HG03280 (cell line): ENCODE results near the gene GPR132.
"Not testable (repeated sequence)": the region's sequence is repeated elsewhere in the genome, so short reads cannot be mapped to it uniquely, and the experiment has no call there.

Experiments
- ATAC-seq: cut with Tn5 transposase; IDR thresholded peaks from one replicate; pipeline ENCODE4 v1.9.1; 2021; ENCODE audit warnings: mild to moderate bottlenecking, moderate library complexity; ENCODE audit not compliant: unreplicated experiment

GPR132 gene

DNA sequence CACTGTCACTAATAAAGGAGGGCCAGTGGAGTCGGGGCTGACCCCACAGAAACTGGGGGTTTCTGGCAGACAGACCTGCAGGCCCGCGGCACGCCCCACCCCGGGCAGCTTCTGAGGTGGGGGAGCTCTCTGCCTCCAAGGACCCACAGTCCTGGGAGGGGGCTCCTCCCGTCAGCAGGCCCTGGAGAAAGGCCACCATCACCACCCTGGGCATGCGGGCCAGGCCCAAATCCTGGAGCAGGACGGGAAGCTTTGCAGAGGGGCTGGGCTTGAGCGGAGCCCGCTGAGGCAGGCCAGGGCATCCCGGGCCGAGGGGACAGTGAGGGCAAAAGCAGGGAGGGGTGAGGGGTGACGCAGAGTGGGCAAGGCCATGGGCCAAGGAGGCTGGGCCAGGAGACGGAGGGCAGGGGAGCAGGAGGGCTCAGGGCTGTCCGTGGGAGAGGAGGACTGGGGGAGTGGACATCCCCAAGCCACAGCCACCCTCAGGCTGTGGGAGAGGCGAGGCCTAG, 11.1 kb upstream of the GPR132 start:
- ATAC-seq: no peak

DNA sequence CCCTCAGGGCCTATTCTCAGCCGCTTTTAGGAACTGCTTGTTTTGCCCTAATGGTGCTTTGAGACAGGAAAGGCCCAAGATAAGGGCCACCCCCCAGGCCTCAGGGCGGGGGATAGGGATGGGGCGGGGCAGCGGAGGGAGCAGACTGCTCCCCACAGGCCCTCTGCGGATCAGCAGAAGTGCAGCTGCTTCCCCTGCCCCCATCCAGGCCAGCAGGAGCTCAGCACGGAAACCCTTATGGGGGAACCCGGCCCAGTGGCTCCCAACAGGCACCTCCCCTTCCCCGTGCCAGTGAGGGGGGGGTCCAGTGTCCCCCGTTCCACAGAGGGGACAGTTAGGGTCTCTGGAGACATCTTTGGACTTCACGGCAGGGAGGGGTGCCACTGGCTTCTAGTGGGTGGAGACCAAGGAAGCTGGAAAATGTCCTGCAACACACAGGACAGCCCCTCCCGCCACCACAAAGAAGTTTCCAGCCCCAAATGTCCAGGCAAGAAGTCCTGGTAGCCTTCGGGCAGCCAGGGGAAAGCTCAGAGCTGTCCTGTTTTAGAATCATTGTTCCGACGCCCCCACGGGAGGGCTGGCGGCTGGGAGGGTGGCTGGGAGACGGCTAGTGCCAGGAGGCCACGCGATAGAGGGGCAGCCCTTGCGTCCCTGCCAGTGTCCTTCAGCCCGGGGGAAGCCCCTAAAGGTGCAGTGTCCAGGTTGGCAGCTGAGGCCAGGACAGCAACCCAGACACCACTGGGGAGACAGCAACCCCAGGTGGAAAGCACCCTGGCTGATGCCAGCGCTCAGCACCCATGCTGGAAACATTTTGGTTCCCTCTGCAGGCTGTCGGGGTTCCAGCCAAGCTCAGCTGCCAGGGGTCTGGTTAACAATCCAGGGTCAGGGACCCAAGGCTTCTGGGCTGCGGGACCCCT, 10.4 kb upstream of the GPR132 start:
- ATAC-seq: no peak

DNA sequence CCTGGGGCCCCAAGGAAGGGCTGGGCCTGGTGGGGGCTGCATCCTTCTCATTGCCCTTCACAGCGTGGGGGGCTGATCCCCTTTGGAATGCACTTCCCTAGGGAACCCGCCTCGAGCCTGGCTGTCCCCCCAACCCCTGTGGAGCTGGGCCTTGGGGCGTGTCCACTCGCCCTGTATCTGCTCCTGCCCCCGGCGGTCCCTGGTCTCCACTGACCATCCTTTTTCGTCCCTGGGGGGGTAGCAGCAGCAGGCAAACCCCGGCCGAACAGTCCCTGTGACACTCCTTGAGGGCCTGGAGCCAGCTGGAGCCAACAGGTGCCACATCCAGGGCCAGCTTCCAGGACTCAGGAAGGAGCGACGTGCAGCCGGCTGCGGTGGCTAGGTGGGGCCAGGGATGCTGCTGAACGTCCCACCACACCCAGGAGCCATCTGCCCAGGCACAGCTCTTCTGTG, 9.4 kb upstream of the GPR132 start:
- ATAC-seq: no peak

DNA sequence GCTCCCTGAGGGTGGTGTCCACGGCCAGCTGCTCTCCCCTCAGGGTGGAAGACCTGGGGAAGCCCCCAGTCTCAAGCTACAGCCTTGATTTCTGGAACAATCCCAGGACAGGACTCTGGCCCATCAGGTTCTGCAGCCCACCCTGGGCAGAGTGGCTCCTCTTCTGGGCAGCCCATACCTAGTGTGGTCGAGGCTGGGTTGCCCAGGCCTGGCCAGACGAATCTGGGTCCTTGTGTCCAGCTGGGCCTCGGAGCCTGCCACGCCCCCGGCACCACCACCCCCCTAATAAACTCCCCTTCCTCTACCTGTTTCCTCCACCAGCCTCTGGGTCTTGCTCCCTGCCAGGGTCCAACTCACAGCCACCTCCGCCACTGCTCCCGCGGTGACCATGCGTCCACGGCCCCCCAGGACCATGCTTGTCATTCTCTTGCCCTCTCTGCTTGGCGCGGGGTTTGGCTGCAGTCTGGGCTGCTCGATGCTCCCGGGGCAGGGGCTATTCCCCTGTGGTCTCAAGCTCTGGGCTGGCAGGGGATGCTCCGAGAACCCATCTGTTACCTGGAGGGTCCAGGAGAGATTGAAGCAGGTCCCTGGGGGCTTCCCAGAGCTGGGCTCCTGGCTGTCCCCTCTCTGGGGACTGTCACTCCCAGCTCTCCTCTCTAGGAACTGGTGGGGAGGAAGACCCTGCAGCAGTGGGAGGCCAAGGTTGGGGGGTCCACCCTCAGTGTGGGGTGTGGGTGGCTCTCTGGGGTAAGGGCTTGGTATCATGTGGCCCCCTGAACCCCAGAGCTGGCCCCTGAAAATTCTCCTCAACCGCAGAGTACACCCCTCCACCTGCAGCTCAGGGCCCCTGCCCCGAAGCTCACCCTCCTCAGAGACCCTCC, 8.7 kb upstream of the GPR132 start:
- ATAC-seq: no peak

DNA sequence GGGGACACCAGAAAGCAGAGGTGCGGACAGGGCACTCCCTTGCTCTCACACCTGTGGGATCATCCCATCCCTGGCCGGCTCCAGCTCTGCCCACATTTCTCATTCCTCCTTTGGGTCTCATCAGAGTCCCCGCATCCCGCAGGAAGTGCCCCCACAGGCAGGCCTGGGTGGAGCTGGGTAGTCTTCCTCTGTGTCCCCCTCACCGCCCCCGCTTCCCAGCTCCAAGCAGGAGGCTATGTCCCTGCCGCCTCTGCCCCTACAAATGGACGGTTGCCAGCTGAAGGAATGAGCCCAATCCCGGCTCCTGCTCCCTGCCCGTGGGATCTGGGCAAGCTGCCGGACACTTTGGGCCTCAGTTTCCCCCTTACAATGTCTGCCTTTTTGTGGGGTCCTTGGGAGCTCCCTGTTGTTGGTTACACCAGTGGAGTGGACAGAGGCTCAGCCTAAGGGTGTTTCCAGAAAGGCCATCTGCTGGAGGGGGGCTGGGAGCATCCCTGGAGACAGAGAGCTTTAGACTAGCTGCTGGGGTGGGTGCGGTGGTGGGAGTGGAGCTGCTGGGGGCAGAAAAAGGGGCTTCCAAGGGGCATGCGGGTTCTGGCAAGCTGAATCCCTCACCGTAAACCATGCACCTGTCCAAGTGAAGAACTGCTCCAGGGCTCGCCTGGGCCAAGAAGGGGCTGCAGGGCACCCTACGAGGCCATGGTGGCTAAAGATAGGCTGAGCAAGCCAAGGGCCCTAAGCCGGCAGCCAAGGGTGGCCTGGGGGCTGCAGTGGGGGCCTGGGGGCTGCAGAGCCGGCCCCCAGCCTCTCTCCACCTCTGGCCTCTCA, 7.9 kb upstream of the GPR132 start:
- ATAC-seq: no peak

DNA sequence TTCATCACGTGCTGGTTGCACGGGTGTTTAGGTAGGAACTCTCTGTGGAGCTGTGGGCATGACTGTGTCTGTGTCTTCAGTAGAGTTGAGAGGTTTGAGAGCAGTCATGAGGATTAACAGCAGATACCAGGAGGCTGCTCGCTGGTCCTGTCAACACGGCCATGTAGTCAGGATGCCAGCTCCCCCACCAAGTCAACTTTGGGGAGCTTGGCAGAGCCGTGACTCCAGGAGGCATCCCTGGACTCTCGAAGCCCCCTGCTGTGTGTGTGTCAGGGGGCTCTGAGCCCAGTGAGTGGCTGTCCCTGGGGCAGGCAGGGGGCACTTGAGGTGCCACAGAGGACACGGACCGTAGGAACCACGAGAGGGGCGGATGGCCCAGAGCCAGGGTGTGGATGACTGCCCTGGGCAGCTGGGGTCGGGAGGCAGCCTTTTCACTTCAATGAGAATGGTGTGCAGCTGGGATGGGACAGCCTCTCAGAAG, 7.2 kb upstream of the GPR132 start:
- ATAC-seq: no peak

DNA sequence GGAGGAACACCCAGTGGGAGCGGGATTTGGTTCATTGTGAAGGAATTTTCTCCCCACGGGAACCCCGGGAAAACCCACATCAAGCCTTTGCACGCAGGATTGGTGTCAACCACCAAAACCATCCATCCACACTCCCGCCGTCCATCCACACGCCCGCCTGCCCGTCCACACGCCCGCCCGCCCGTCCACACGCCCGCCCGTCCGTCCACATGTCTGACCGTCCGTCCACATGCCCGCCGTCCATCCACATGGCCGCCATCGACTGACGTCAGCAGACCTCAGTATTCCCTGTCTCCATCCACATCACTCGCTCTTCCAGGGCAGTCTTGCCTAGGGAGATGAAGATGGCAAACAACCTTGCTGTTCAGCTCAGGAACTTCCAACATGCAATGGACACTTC, 6.7 kb upstream of the GPR132 start:
- ATAC-seq: no peak

DNA sequence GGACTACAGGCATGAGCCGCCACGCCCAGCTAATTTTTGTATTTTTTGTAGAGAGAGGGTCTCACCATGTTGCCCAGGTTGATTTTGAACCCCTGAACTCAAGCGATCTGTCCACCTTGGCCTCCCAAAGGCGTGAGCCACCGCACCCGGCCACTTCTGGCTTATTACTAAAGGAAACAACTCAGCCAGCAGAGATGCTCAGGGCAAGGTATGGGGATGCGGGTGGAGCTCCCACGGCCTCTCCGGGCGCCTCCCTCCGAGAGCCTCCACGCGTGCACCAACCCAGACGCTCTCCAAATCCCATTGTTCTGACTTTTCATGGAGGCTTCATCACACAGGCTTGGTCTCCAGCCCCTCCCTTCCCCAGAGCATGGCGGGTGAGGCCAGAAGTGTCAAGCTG, 6.1 kb upstream of the GPR132 start:
- no peak for ATAC-seq

DNA sequence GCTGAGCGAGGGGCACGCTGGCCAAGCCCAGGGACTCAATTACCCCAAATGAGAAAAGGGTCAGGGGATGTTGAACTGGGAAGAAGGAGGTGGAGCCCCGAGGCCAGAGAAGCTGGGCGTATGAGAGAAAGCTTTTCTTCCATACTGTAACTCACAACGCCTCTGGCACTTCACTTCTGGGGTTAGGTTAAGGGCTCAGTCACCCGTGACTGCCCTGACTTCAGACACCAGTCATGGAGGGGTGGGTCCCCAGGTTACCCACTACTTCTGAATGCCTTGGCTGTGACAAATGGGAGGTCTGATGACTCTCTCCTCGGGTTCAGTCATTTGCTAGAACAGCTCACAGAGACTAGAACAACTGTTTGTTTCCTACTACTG, 5.5 kb upstream of the GPR132 start:
- no peak for ATAC-seq

DNA sequence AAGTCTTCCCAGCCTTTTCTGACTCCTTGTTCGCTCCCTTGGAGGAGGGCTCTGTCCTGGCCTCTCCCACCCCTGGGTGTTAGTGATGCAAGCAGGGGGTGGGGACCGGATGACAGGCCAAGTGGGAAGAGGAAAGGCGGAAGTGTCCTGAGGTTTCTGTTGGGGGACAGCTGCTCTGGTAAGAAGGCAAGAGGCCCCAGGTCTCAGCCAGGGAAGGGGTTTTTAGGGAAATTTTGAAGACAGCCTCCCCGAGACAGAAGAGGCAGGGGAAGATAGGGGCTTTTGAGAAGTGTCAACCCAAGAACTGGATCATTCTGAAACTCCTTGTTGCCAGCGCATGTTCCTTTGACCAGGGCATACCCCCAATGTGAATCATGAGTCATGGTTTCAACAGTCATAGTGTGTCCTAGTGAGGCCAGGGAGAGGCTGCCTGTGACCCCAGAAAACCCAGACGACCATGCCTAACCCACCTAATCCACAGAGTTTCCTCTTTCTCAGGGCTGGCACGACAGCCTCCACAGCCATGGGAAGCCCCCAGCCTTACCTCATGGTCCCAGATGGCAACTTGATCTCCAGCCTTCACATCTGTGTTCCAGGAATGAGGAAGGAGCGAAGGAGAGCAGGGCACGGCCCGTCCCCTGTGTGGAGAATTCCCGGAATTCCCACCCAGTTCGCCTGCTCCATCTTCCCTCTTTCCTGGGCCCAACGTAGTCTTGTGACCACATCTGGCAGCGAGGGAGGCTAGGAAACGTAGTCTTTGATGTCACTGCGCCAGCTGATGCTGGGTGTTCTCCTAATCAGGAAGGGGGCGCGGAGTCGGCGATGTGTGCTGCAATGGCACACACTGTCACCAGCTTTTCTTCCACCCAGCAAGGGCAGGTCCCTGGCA, 4.9 kb upstream of the GPR132 start:
- ATAC-seq: no peak

DNA sequence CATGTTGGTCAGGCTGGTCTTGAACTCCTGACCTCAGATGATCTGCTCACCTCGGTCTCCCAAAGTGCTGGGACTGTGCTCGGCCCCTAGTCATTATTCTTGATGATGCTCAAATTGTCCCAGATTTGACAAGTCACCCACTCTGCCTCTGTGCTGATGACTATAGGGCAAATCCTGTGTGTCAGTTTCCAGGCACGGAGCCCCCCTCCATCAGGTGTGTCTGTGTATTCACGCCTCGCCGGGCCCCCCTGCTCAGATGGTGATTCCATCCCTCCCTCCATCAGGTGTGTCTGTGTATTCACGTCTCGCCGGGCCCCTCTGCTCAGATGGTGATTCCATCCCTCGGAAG, 4.3 kb upstream of the GPR132 start:
- ATAC-seq: no peak

DNA sequence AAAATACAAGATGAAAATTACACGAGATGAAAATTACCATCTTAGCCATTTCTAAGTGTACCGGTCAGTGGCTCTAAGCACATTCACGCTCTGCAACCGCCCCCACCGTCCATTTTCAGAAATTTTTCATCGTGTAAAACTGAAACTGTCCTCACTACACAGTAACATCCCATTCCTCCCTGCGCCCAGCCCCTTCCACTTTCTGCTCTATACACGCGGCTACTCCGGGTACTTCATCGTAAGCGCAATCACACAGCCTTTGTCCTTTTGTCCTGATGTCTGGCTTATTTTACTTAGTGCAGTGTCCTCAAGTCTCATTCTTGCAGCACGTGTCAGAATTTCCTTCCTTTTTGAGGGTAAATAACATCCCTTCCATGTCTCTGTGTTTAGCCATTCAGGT, 3.6 kb upstream of the GPR132 start:
- ATAC-seq: no peak

DNA sequence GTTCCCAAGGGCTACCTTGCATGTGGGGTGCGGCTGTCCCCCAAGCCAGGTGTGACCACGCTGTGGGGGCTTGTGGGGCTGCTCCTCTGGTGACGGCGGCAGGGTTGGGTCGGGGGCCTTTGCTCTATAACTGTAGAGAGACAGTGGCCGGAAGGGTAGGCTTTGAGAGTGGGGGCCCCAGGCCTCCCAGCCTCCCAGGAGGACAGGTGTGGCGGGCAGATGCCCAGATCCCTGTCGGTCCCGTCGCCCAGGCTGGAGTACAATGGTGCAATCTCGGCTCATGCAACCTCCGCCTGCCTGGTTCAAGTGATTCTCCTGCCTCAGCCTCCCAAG, 2.7 kb upstream of the GPR132 start:
- no peak for ATAC-seq

DNA sequence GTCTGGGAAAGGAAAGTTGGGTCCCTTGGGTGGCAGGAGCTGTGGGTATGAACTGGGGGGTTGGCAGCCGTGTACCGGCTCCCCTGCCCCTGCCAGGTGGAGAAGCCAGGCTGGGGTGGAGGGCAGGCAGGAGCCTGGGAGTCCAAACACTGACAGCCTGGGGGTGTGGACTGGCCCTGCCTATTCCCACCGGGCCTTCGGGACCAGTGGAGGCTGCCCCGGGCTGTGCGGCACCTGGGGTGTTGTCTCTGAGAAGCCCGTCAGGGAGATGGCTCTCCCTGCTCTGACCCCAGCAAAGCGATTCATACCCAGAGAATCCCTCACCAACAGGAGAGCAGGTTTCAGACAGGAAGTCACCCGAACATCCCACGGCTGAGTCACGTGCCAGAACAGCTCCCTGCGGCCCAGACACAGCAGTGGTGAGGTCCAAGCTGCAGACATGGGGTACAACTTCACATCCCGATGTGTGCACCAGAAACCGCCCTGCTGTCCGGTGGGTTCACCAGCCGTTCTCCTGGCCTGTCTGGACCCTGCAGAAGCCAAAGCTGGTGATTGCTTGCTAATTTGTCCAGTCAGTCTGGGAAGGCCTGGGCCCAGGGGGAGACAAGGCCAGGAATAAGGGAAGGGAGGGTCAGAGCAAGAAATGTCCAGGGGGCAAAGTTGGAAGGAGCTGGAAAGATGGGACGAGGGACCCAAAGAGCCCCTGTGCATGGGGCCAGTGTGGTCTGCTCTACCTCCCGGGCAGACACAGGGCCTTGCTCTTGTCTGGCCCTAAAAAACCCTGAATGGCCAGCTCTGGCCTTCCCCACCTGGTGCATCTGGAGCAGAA, 2.1 kb upstream of the GPR132 start:
- ATAC-seq: no peak

DNA sequence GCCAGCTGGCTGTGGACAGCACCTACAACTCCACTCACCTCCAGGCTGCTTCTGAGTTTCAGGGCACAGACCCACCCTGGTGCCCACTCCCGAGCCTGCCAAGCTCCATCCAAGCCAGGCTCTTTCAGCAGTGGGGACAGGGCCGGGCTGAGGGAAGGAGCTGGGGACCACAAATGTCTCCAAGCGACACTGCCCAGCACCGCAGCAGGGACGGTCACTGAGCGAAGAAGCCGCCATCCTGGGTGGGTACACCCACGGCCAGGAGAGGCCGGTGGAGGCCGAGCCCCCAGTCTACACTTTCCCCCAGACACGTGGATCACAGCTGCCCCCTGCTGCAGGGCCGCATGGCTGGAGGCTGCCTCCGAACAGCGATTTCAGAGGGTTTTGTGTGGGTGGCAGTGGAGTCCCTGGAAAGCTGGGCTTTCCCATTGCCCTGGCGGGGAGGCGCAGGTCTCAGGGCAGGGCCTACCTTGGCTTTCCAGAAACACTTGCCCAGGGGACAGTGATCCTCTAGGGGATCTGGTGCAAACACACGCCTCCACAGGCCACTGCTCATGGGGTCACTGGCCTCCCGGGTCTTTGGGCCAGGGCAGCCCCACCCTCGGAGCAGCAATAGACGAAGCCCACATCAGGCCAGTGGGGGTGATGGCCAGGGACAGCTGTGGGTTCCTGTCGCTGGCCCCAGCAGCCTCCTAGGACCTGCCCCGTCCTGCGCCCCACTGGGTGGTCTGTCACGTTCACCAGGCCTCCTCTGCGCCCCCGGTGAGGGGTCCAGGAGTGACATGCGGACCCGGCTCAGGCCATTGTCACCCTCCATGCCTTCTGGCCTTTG, 1.2 kb upstream of the GPR132 start:
- ATAC-seq: no peak

DNA sequence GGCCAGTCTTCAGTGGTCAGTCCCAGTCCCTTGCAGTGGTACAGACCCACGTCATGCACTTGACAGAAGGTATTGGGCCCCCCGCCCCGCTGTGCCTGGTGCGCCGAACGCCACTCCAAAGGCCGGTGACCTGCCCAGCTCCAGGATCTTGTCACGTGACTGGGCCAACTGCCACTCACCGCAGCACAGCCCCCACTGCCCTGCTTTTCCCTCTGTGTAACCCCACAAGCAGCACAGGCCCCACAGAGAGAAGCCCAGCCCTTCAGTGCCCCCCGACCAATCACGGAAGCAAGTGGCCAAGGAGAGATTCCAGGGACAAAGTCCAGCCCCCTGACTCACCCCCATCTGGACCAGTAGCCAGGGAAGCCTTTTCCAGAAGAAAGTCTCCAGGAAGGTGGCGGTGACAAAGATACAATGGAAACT, 498 bp downstream of the GPR132 start:
- ATAC-seq: no peak

DNA sequence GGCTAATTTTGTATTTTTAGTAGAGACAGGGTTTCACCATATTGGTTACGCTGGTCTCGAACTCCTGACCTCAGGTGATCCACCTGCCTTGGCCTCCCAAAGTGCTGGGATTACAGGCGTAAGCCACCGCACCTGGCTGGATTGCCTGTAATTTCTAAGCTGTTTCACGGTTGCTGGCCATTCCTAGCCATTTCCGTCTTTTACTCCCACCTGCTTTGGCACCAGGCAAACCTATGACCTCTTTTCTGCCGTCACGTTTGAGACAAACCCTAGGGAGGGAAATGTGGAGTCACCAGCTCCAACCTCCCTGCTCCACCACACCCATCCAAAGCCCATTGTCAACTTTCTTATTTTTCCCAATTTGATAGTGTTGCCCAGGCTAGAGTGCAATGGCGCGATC, 1.2 kb downstream of the GPR132 start:
- ATAC-seq: no peak

DNA sequence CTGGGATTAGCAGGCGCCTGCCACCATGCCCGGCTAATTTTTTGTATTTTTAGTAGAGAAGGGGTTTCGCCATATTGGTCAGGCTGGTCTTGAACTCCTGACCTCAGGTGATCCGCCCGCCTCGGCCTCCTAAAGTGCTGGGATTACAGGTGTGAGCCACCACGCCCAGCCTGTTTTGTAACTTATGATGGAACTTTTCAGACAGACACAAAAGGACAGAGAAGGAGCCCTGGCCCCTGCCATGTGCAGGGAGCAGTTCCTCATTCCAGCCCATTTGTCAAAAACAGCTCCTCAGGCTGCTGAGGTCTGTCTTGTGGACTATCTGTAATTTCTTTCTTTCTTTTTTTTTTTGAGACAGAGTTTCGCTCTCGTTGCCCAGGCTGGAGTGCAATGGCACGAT, 1.7 kb downstream of the GPR132 start:
- ATAC-seq: not testable (repeated sequence)
